Fibroblast of peridontal ligament (primary cell): ENCODE results near the gene LDLRAP1.

Experiments used
- DNase-seq: peaks from one replicate; pipeline ENCODE4 v3.0.0-alpha.2; 2010; ENCODE audit errors: extremely low read depth

The LDLRAP1 gene

DNA sequence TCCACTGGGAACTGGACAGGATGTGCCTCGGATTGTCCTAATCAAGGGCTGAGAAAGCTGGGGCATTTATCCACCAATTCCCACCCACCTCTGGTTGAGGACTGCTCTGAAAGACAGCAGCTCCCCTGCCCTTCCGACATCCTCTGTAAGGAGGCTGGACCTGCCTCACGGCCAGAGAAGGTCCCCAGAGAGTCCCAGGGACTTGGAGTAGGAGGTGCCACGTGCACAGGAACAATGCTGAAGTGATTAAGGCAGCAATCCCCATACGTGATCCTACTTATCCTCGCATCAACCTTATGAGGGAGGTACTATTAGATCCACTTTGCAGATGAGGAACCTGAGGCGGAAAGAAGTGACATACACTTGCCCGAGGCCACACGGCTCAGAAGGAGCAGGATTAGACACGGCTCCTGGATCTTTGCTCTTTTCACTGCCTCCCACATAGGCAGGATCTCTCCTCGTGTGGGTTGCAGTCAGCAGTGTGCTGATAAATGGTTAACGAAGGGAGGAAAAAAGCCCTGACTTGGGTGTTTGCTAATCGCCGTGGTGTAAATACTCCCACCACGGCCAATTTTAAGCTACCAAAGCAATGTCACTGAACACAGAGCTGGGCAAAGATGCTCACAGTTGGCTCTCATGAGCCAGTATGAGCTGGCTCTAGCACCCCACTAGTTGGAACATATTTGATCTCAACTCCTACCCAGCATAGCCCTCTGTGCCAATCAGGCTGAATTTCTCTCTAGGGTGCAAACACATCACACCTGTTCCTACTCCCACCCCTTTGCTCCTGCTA, 18.6 kb upstream of the LDLRAP1 start:
- DNase-seq, result no peak

DNA sequence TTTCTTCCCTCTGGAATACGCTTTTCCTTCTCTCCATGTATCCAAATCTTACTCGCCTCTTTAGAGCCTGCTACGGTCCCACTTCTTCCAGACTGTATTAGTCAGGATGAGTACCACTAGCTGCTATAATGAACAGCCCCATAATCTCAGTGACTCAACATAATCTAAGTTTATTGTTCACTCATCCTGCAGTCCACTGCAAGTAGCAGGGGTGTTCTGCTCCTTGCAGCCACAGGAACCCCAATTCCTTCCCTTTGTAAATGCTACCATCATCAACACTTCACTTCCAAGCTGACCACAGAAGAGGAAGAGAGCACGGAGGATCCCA, 18.1 kb upstream of the LDLRAP1 start:
- no peak for DNase-seq

DNA sequence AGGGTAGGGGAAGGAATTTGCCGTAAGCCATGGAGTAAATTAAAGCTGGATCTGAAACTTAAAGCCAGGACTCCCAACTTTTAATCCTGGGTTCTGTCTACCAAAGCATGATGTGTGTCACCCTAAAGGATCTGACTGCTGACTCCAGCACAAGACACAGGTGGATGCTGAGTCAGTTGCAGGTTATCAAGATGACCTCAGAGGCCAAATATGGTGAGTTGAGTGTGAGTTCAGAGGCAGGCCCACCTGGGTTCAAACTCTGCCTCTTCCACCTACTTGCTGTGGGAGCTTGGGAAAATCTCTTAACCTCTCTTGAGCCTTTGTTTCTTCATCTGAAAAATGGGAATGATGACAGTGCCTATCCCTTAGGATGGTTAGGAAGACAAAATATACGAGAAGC, 16.7 kb upstream of the LDLRAP1 start:
- DNase-seq, result no peak

DNA sequence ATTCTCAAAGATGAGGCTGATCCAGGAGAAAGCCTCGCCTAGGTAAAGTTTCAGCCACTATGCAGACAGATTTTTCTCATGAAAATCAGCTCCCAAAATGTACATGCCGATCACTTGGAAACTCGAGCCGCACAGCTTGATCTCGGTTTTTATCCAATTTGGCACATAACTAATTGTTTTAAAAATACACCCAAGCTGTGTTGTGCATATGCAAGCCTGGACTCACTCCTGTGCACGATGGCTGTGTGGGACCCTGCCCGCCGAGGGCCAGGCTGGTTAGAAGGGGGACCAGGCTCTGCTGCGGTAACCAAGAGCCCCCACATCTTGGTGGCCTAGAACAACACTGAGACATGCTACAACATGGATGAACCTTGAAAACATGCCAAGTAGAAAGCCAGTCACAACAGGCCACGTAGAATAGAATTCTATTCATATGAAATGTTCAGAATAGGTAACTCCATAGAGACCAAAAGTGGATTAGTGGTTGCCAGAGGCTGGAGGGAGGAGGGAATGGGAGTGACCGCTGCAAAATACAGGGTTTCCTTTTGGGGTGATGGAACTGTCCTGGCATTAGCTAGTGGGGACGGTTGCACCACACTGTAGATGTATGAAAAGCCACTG, 16.1 kb upstream of the LDLRAP1 start:
- no peak for DNase-seq

DNA sequence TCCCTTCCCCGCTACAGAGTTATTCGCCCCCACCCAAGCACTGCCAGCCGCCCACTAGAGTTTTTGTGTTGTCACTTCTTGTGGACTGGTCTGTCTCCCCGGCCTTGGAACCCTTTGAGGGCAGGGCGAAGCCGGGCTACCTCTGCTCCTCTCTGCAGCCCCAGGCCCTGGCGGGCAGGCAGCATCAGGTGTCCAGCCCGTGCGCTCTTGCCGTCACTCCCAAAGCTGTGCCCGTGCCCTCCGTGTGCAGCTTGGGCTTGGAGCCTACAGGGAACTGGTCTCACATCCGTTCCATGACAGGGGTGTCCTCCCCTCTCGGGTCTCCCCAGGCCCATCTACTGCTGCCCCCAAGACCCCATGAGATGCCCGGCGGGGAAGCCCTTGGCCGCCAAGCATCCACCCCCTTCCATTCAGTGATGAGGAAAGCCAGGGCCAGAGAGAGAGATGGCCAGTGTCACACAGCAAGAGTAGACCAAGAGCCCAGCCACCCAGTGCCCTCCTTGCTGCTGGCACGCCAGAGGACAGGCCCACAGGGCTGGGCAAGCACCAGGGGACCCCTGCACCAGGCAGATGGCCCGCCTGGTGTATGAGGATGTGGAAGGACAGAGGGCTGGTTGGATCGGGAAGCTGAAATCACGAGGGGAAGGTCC, 15.3 kb upstream of the LDLRAP1 start:
- DNase-seq, result no peak

DNA sequence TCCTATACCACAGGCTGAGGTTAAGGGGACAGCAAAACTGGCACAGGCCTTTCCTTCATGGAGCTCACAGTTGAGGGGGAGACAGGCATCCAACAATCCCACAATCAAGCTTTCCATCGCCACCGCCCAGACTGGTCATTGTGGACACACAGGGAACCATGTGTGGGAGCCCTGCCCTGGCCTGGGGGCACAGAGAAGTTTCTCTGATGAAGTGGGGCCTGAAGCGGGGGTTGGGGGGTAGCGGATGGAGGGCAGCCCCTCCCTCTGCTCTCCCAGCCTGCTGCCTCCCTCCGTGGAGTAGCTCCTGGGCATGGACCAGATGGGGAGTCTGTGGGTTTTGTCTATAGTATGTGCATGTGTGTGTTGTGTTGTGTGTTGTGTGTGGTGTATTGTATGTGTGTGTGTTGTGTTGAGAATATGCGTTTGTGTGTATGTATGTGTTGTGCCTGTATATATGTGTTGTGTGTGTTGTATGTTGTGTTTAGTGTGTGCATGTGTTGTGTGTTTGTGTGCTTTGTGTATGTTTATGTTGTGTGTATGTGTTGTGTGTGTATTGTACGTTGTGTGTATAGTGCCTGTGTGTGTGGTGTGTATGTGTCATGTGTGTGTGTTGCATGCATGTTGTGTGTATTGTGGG, 14.4 kb upstream of the LDLRAP1 start:
- no peak for DNase-seq

DNA sequence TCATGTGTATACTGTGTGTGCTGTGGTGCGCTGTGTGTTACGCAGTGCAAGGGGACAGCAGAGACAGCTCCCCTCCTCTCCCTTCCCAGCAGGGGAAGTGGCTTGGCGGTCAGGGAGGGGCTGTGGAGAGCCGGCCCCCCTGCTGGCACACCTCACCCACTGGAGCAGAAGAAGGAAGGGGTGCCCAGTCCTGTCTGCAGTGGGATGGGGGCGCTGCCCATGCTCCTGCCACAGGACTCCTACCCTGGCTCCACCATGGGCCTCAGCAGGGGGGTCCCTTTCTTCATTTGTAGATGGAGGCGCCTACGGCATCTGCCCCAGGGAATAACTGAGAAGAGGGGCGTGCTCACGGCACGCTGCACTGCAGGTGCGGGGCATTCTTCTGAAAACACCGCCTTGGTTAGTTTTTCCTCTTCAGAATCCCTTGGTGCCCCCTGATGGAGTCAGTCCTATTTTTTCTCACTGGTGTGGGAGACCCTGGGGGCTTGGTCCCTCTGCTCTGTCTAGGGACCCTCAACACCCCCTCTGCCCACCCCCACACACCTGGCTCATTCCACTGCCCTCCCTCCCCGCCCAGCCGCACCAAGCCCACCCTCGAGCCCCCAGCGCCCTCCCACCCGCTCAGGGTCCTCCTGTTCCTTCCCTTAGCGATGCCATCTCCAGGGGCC, 13.8 kb upstream of the LDLRAP1 start:
- DNase-seq, result no peak

DNA sequence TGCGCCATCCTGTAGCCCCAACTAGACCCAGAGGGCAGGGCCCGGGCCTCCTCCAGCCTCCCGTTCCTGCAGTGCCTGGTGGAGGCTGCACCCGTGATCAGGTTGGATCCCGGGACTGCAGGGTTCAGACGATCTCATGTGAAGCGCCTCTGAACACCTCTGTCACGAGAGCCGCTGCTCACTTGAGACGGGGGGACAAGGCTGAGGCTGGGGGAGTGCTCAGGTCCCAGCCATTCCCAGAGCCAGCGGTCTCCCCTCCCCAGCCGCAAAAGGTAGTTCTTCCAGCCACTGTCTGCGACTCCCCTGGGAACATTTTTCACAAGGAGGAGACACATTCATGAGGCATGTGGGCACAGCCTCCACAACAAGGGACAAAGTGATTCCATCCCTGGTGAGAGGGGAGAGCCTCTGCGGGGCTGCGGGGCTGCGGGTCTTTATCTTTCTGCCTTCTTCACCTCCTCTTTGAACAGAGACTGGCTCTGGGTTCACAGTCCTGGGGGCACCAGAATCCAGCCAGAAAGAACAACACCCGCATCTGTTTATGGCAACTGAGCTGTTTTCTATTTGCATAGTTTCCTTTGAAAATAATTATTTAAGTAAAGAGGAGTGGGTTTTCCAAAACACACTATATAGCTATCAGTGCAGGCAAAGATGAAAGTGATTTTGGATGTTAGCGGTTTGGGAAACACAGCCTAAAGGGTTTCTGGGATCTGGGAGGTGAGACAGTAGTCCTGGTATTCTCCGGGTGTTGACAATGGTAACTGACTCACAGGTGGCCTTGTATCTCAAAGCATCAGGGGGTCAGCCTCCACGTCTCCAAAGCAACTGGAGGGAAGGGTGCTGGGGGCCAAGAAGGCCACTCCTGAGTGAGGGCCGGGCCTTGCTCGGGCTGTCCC, 13.0 kb upstream of the LDLRAP1 start:
- DNase-seq, result no peak

DNA sequence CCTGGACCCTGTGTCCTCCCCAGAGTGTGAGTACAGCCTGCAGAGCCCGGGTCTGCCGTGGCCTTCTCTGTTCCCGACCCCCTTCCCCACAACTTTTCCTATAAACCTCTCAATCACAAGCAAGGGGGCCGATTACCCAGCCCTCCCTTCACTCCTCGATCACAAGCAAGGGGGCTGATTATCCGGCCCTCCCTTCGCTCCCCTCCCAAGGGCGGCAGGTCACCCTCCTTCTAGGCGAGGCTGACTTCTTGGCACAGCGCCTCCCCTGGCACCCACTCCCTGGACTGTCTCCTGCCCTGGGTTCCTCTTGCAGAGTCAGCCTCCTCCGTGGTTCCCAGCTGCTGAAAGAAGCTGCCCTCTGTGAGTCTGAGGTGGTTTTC, 12.3 kb upstream of the LDLRAP1 start:
- DNase-seq, result no peak

DNA sequence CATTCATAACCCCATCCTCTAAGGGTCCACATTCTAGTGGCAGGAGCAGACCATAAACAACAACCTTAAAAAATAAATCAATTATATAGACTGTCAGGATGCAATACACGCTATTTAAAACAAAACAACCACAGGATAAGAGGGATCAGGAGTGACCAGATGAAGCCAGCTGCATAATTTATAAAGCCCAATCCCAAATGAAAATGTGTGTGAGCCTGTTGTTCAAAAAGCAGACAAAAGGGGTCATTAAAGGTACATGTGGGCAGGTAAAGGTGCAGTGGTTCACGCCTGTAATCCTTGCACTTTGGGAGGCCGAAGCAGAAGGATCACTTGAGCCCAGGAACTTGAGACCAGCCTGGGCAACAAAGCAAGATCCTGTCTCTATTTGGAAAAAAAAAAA, 10.4 kb upstream of the LDLRAP1 start:
- no peak for DNase-seq

DNA sequence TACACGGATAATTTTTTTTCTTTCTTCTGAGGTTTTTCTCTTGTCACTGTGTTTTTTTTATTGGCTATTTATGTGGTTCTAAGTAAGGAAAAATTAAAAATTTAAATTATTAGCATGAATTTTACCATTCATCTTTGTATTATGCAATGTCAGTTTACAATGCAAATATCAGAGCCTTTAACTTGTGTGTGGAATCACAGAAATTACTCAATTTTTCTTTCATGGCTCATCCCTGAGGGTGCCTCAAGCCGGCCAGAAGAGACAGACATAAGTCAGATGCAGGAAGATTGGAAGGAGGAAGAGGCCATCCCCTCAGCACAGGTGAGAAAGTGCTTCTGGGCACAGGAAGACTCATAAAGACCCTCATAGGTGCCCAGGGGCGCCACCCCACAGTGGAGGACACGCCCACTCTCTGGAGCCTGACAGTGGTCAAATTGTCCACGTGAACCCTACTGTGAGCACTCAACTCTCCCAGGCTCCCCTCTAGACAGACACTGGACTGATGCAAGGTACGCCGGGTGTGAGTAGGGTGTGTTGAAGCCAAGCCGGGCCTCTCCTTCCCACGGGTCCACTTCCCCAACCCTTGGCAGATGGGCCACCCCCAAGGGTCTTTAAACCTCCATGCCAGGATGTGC, 9.5 kb upstream of the LDLRAP1 start:
- DNase-seq, result no peak

DNA sequence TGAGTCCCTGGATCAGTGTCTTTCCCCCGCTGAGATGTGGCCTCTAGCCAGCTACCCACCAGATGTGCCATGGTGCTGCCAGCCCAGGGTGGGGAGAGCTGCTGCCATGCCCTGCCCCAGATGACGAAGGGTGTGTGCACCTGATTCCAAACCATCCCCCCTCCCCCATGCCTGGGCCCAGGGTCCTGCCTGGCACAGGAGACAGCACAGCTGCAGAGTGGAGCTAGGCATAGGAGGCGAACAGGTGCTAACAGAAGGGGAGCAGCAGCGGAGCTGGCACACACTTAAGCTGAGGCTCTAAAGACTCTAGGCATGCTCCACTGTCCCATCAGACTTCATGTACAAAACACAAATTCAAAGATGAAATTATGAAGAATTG, 9.0 kb upstream of the LDLRAP1 start:
- DNase-seq, result no peak

DNA sequence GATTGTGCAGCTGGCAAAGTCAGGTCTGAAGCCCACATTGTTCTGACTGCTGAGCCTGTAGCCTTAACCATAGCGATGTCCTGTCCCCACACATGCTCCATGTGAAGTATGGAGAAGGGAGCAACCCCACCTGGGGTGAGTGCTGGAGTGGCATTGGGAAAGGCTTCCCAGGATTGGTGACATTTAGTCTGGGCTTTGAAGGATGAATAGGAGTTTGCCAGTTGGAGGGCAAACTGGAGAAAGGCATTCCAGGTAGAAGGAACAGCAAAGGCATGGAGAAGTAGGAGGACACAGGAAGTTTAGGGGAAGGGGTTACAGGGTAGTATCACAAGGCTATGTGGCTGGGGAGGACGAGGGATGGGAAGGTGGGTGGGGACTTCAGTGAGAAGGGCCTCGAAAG, 7.3 kb upstream of the LDLRAP1 start:
- DNase-seq, result no peak

DNA sequence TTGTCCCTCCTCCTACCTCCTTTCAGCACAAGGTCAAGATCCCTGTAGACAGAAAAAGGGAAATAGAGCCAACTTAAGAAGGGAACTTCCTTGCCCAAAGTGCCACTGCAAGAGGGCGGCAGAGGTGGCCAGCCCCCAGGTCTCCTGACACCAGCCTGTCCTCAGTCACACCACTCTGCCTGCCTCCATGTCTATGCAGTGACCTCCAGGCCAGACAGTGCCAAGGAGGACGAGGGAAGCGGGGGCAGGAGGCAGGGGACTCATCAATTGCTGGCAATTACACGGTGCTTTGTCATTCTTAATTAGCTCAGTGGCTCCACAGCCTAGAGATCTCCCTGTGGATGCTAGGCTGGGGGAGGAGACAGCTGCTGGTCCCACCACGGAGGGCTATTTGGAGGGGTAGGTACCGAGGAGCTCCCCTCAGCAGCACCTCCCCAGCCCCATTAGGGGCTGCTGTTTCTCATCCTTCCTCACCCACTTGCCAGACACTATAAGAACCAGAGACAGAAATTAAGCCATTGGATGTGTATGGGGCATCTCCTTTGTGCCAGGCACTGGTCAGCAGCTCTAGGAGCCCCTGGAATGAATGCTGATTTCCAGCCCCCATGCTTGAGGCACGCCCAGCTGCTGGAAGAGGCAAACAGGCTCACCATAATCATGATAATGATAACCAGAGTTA, 6.1 kb upstream of the LDLRAP1 start:
- DNase-seq, result no peak

DNA sequence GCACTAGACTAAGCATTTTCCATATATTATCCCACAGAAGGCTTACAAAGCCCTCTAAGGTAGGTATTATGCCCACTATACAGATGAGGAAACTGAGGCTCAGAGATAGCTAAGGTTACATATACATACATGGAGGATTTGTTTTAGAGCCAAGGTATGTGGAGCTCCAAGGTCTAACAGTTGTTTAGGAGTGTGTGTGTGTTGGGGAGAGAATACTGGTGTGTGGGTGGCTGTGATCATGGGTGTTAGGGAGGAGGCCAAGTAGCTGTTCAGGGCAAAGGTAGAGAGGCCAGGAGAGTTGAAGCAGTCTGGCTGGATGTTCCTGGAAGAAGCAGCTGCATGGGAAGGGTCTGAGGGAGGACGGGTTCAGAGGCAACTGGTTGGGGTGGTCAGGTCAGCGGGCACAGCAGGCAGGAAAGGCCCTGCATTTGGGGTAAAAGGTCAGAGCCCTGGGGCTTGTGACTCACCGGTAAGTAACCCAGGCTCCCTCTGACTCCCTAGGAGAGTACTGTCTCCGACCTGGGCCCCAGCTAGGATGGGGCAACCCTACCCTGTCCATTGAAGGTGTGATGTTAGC, 5.1 kb upstream of the LDLRAP1 start:
- DNase-seq, result no peak

DNA sequence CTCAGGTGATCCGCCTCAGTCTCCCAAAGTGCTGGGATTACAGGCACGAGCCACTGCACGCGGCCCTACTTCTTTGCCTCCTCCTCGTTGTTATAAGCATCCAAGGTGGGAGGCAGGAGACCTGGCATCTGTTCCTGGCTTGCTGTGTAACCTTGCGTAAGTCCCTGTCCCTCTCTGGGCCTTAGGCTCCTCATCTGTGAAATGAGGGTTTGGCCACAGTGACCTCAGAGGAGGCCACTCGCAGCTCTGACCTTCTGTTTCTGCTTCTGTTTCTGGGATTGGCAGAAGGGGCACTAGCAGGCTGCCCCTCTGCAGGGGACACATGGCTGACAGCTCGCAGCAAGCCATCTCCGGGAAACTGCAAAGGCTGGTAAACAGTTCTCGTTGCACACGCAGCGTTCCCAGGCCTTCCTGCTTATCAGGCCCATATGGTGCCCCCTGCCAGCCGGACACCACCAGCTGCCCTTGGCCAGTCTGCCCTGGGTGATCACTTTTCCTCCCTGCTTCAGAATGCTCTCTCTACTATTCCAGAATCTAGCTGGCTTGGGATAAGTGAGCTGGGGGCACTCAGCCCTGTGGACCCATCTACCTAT, 2.6 kb upstream of the LDLRAP1 start:
- no peak for DNase-seq

DNA sequence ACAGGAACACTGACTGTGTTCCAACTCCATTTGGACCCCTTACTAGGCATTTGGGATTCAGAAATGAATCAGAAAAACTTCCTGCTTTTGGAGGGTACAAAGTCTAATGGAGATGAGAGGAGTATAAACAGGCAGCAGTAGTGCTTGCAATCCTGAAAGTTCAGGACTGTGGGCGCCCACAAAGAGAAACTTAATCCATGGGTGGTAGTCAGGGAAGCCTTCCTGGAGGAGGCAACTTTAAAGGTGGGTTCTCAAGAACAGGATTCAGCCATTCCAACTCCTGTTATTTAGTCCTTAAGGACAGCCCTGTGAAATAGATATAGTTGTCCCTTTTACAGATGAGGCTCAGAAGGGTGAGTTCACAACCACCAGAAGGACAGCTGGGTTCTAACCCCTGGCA, 2.0 kb upstream of the LDLRAP1 start:
- DNase-seq, result no peak

DNA sequence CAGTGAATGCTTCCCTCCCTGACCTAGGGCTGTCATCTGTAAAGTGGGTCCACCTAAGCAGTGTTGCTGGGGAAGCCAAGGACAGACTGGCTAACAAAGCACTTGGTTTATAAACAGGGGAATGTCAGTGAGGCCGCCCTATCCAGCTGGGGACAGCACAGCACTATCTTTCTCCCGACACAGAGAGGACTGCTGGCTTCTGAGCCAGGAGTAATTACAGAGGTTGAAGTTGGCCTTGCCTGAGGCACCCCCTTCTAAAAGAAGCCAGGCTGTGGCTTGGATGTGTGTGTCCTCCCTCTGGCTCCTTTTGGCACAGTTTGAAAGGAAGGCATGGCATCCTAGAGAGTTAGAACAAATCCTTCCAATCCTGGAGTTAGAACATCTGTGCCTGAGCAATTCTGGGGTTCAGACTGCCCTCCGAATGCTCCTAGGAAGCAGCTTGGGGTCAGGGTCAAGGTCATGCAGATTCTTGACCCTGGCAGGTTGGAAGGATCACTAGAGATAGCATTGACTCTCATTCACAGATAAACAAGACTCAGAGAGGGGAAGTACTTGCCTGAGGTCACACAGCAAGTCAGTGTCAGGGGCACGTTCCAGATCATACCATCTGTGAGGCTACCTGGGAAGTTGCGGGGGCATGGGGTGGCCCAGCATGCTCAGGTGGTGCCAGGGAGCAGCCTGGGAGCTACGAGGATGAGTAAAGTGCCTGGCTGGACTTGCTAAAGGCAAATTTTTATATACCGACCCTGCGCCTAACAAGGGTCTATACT, 1.3 kb upstream of the LDLRAP1 start:
- no peak for DNase-seq

DNA sequence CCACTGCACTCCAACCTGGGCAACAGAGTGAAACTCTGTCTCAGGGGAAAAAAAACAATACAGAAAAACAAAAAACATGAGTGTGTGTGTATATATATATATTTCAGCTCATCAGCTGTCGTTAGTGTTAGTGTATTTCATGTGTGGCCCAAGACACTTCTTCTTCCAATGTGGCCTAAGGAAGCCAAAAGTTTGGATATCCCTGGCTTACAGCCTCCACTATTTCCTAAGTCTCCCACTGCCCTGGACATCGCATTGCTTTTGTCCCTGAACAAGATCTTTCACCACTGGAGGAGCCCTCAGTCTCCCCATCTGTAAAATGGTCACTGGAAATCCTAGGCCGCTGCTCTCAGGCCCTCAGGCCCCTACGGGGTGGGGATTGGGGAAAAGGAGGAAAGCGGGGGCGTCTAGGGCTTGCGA, 391 bp upstream of the LDLRAP1 start:
- no peak for DNase-seq
